ENCODE measurements around the gene SESTD1.

- TF ChIP-seq CTCF (conservative IDR thresholded peaks at IDR 0.05; ENCODE audit: low read depth, low read length) (no peak), EZH2 (IDR thresholded peaks at IDR 0.05; ENCODE audit: borderline replicate concordance, low read depth, low read length, poor library complexity, severe bottlenecking) (no peak)
Measured at GRCh38 chr2:179059026-179059700, 205.5 kb downstream of the SESTD1 start.

Measured in A673 (cell line).